Adipose tissue (tissue), 3 donors: ENCODE data around the gene LRP10. TPM values are rescaled to one million over a fixed set of nuclear protein-coding genes. Genes with fewer than 3 reads are reported as not detected.
"Not testable (repeated sequence)": the region's sequence is repeated elsewhere in the genome, so short reads cannot be mapped to it uniquely, and the experiment has no call there.

Experiments
- H3K27ac ChIP-seq: one replicate; pipeline ENCODE4 v1.5.1; 2013; ENCODE audit warnings: low read depth, low read length
- WGBS, 3 donors: extraction: QIAGEN DNeasy Blood & Tissue Kit; methylation state at CpG; one replicate each; pipeline ENCODE4 v1.1.7; 2013; 5-methylcytosine and 5-hydroxymethylcytosine counted together
- polyA plus RNA-seq, 3 donors: library from polyadenylated mRNA; stranded (reverse); fragments of 200-250 nt; gene quantifications; one replicate each; pipeline ENCODE4 v1.2.3, GENCODE V29; 2013
- donor health status: healthy with polysubstance abuse.
- donor health status: Bipolar disorder and iron deficiency.
- donor health status: healthy.

LRP10 gene
- polyA plus RNA-seq, 3 donors: 43.8 to 91.5 (median 50.6) TPM

GRCh38 chr14:22854296-22854695 is 17.2 kb upstream of the LRP10 start:
- not testable (repeated sequence) for H3K27ac ChIP-seq
- WGBS, 3 donors: 96 to 97% (median 96%) methylated on average over 11 of the region's 11 CpGs

DNA sequence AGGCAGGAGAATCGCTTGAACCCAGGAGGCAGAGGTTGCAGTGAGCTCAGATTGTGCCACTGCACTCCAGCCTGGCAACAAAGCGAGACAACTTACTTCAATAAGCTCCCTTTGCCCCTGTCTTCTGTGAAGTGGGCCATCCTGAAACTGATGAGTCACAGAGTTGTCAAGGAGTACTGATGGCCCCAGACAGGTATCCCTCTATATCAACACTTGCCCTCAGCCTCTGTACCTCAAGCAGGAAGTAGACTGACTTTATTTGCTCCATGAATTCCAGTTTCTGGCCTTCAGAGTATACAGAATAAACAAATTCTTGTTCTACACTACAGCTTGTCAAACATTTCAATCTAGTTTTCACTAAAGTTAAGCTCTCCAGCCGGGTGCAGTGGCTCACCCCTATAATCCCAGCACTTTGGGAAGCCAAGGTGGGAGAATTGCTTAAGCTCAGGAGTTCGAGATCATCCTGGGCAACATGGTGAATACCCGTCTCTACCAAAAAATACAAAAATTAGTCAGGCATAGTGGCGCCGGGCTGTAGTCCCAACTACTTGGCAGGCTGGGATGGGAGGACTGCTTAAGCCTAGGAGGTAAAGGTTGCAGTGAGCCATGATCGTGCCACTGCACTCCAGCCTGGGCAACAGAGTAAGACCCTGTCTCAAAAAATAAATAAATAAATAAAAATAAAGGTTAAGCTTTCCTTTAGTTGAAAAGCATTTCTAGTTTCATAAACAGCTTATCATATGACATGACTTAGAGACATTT is 16.4 kb upstream of the LRP10 start:
- H3K27ac ChIP-seq: no peak overlapping the region
- 86 to 95% (median 95%) methylated on average over 8 of the region's 8 CpGs for WGBS, 3 donors

GRCh38 chr14:22856428-22856827 is 15.1 kb upstream of the LRP10 start:
- H3K27ac ChIP-seq: no peak overlapping the region
- 89 to 98% (median 89%) methylated on average over 5 of the region's 5 CpGs for WGBS, 3 donors

GRCh38 chr14:22860377-22860776 is 11.2 kb upstream of the LRP10 start:
- WGBS, 3 donors: 58 to 92% (median 82%) methylated on average over 3 of the region's 3 CpGs
- H3K27ac ChIP-seq: not testable (repeated sequence)

- H3K27ac ChIP-seq: no peak overlapping the region
Measured at GRCh38 chr14:22861651-22862050, 9.9 kb upstream of the LRP10 start.

- no peak overlapping the region for H3K27ac ChIP-seq
- WGBS, 3 donors: 83 to 89% (median 89%) methylated on average over 4 of the region's 4 CpGs
Measured at GRCh38 chr14:22864979-22865378, 6.6 kb upstream of the LRP10 start.

GRCh38 chr14:22865424-22866405 is 5.8 kb upstream of the LRP10 start:
- WGBS, 3 donors: 63 to 65% (median 63%) methylated on average over 6 of the region's 6 CpGs
- H3K27ac ChIP-seq: no peak overlapping the region

DNA sequence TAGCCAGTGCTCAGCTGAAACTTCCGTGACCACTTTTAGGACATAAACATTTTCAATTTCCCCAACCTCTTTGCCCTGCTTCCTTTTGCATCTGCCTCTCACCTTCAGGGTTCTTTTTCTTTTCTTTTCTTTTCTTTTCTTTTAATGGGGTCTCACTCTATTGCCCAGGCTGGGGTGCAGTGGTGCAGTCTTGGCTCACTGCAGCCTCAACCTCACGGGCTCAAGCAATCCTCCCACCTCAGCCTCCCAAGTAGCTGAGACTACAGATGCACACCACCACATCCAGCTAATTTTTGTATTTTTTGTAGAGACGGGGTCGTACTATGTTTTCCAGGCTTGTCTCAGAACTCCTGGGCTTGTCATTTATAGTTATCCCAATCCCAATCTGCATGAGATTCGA is 4.7 kb upstream of the LRP10 start:
- H3K27ac ChIP-seq: no peak overlapping the region
- 95 to 99% (median 99%) methylated on average over 5 of the region's 5 CpGs for WGBS, 3 donors

GRCh38 chr14:22870811-22871223 is 723 bp upstream of the LRP10 start:
- peak overlapping the region; percentile 94 for H3K27ac ChIP-seq
- 2 to 3% (median 3%) methylated on average over 1 of the region's 1 CpG for WGBS, 3 donors

DNA sequence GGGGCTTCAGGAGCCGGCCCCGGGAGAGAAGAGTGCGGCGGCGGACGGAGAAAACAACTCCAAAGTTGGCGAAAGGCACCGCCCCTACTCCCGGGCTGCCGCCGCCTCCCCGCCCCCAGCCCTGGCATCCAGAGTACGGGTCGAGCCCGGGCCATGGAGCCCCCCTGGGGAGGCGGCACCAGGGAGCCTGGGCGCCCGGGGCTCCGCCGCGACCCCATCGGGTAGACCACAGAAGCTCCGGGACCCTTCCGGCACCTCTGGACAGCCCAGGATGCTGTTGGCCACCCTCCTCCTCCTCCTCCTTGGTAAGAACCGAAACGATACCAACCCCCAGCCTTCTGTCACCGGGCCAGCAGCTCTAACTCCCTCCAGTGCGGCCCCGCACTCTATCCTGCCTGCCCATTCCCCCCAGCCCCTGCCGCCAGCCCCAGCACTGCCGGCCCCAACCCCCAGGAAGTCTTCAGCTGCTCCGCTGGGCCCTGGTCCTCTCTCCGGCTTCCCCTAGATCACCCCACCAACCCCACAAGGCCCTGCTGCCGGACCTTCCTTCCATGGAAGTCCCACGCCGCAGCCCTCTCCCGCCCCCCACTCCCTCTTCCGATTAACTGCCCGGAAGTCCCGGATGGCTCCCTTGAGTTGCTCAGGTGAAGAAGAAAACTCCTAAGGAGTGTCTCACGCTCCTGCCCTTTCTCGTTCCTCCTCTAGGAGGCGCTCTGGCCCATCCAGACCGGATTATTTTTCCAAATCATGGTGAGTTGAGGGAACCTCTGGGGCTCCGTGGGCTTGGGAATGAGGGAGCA is 693 bp downstream of the LRP10 start:
- 0% methylated on average over 40 to 45 of the region's 45 CpGs for WGBS, 3 donors
- H3K27ac ChIP-seq: peak overlapping the region; percentile 94

DNA sequence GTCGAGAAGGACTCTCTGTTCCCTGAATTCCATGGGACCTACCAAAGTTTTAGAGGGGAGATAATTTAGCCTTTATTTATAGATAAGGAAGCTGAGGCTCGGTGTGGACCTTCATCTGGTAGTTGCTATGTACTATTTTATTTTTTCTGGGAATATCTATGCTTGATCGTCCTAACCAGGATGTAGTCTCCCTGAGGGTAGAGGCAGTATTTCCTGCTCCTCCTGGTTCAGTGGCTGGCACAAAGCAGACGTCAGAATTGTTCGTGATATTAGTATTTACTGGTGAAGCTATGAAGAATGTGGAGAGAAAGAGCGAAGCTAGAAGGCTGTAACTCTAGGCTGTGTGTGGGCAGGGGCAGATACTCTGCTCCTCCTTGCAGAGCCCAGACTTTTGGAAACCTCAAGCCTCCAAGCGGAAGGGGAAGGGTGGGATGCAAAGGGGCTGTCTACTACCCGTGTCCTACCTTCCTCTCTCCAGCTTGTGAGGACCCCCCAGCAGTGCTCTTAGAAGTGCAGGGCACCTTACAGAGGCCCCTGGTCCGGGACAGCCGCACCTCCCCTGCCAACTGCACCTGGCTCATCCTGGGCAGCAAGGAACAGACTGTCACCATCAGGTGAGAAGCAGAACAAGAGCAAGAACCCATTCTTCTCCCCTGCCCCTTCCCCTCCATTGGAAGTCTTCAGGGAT is 1.4 kb downstream of the LRP10 start:
- WGBS, 3 donors: 43 to 56% (median 53%) methylated on average over 10 of the region's 10 CpGs
- peak overlapping the region; percentile 94 for H3K27ac ChIP-seq

DNA sequence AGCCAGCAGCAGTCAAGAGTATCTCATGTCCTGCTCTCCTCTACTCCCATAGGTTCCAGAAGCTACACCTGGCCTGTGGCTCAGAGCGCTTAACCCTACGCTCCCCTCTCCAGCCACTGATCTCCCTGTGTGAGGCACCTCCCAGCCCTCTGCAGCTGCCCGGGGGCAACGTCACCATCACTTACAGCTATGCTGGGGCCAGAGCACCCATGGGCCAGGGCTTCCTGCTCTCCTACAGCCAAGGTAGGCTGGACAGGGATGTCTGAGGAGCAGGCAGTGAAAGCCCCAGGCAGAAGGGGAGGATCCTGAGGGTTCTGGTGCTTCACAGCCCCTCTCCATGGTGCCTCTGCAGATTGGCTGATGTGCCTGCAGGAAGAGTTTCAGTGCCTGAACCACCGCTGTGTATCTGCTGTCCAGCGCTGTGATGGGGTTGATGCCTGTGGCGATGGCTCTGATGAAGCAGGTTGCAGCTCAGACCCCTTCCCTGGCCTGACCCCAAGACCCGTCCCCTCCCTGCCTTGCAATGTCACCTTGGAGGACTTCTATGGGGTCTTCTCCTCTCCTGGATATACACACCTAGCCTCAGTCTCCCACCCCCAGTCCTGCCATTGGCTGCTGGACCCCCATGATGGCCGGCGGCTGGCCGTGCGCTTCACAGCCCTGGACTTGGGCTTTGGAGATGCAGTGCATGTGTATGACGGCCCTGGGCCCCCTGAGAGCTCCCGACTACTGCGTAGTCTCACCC is 3.6 kb downstream of the LRP10 start:
- 94 to 96% (median 94%) methylated on average over 15 of the region's 15 CpGs for WGBS, 3 donors
- H3K27ac ChIP-seq: no peak overlapping the region

DNA sequence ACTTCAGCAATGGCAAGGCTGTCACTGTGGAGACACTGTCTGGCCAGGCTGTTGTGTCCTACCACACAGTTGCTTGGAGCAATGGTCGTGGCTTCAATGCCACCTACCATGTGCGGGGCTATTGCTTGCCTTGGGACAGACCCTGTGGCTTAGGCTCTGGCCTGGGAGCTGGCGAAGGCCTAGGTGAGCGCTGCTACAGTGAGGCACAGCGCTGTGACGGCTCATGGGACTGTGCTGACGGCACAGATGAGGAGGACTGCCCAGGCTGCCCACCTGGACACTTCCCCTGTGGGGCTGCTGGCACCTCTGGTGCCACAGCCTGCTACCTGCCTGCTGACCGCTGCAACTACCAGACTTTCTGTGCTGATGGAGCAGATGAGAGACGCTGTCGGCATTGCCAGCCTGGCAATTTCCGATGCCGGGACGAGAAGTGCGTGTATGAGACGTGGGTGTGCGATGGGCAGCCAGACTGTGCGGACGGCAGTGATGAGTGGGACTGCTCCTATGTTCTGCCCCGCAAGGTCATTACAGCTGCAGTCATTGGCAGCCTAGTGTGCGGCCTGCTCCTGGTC is 4.3 kb downstream of the LRP10 start:
- WGBS, 3 donors: 95 to 97% (median 96%) methylated on average over 20 of the region's 20 CpGs
- no peak overlapping the region for H3K27ac ChIP-seq

GRCh38 chr14:22877000-22877501 is 5.5 kb downstream of the LRP10 start:
- 93 to 96% (median 93%) methylated on average over 22 of the region's 22 CpGs for WGBS, 3 donors
- H3K27ac ChIP-seq: no peak overlapping the region

GRCh38 chr14:22878271-22879246 is 7.0 kb downstream of the LRP10 start:
- WGBS, 3 donors: 68 to 82% (median 72%) methylated on average over 8 of the region's 8 CpGs
- no peak overlapping the region for H3K27ac ChIP-seq

DNA sequence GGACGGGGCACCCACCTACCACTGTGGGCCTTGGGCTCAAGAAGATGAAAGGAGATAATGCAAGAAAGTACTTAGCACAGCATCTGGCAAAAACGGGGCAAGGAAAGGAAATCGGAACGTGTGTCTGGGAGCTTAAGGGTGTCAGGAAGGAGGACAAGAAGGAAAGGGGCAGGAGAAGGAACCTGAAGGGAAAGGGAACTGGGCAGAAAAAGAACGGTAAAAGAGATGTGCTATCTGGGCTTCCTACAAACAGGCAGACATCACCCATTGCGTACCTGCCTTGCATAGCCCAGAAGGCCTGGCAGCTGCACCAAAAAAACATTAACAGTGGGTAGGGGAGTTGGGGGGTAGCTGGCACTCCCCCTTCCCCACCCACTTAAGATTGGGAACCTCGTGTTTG is 10.5 kb downstream of the LRP10 start:
- H3K27ac ChIP-seq: no peak overlapping the region
- 36 to 51% (median 38%) methylated on average over 7 of the region's 7 CpGs for WGBS, 3 donors
